NCI-H2196 treated with DMSO at 0.1 percent for 48 hours (cell line): ENCODE measurements around the gene CDKL2.
"Not testable (repeated sequence)": the region's sequence is repeated elsewhere in the genome, so short reads cannot be mapped to it uniquely, and the experiment has no call there.

Experiments used
- DNase-seq: peaks from one replicate; lab custom pipeline; 2025; ENCODE audit not compliant: unreplicated experiment; lab: John Stamatoyannopoulos, UW

Gene CDKL2

GRCh38 chr4:75555294-75556164 is 74.8 kb downstream of the CDKL2 start, which contains the start of gene ODAPH:
Gene ODAPH (plus strand): TSS chr4:75556066. CDS start chr4:75556083, 17 bp downstream.
- no peak for DNase-seq

- DNase-seq, result no peak
Measured at GRCh38 chr4:75552452-75552851, 77.9 kb downstream of the CDKL2 start.

- no peak for DNase-seq
Measured at GRCh38 chr4:75549019-75549418, 81.3 kb downstream of the CDKL2 start.

- DNase-seq, result no peak
Measured at GRCh38 chr4:75547647-75548387, 82.5 kb downstream of the CDKL2 start.

- DNase-seq, result no peak
Measured at GRCh38 chr4:75545526-75545925, 84.8 kb downstream of the CDKL2 start.

- DNase-seq, result no peak
Measured at GRCh38 chr4:75544870-75545269, 85.5 kb downstream of the CDKL2 start.

- DNase-seq, result not testable (repeated sequence)
Measured at GRCh38 chr4:75544220-75544619, 86.1 kb downstream of the CDKL2 start.

GRCh38 chr4:75542824-75543223 is 87.5 kb downstream of the CDKL2 start:
- no peak for DNase-seq

GRCh38 chr4:75537308-75537707 is 93.0 kb downstream of the CDKL2 start:
- not testable (repeated sequence) for DNase-seq

GRCh38 chr4:75533926-75534325 is 96.4 kb downstream of the CDKL2 start:
- DNase-seq, result not testable (repeated sequence)

GRCh38 chr4:75533339-75533887 is 96.9 kb downstream of the CDKL2 start:
- not testable (repeated sequence) for DNase-seq

GRCh38 chr4:75531536-75532143 is 98.7 kb downstream of the CDKL2 start:
- not testable (repeated sequence) for DNase-seq

- DNase-seq, result no peak
Measured at GRCh38 chr4:75530556-75531322, 99.6 kb downstream of the CDKL2 start.
